ENCODE results near the gene SCAANT1. TPM values are rescaled to one million over a fixed set of nuclear protein-coding genes. Genes with fewer than 3 reads are reported as not detected.

SCAANT1 gene
- not detected in 2 replicates for total RNA-seq

GRCh38 chr3:63911873-63912767 lies at the start of gene SCAANT1:
Gene SCAANT1 (minus strand): TSS chr3:63912383.

GRCh38 chr3:63863150-63864007 lies 48.8 kb downstream of the SCAANT1 start, which contains the start of the genes ATXN7 and THOC7:
Gene ATXN7 (plus strand): TSS chr3:63863867. CDS start chr3:63912599, 48,732 bp downstream.
Gene THOC7 (minus strand): TSS chr3:63863805. CDS start chr3:63863790, 15 bp downstream.

Other genes starting within 250 kb of the SCAANT1 start
- gene C3orf49, start 93.1 kb downstream of the SCAANT1 start, total RNA-seq = not detected in 2 replicates
- 42.7 and 52.5 TPM in 2 replicates for gene THOC7, start 48.6 kb downstream of the SCAANT1 start, total RNA-seq
- 7.2 and 13.4 TPM in 2 replicates for gene ATXN7, start 48.5 kb downstream of the SCAANT1 start, total RNA-seq
- 71.4 and 98.6 TPM in 2 replicates for gene PSMD6, start 111.1 kb upstream of the SCAANT1 start, total RNA-seq